Thyroid gland (tissue), 4 donors: ENCODE measurements around the gene VSX1.

Source experiments
- POLR2A ChIP-seq, 2 donors: fragments of 450-650 bp; IDR thresholded peaks; one replicate each; pipeline ENCODE4 v1.6.1; 2017; ENCODE audit warnings: antibody characterized with exemption in 2 of 2, mild to moderate bottlenecking in 2 of 2, moderate library complexity in 1 of 2
- TF ChIP-seq, protein P1 (sequence below), 6 experiments: fragments of 200-600 bp in 3 of 6; fragments of 450-650 bp in 3 of 6; sonication (generic) in 3 of 6; IDR thresholded peaks; one replicate each; pipeline ENCODE4 v1.5.1; 2016 to 2019; ENCODE audit warnings: antibody characterized with exemption in 6 of 6, mild to moderate bottlenecking in 2 of 6, inconsistent platforms in 1 of 6, moderate library complexity in 1 of 6

DNA sequence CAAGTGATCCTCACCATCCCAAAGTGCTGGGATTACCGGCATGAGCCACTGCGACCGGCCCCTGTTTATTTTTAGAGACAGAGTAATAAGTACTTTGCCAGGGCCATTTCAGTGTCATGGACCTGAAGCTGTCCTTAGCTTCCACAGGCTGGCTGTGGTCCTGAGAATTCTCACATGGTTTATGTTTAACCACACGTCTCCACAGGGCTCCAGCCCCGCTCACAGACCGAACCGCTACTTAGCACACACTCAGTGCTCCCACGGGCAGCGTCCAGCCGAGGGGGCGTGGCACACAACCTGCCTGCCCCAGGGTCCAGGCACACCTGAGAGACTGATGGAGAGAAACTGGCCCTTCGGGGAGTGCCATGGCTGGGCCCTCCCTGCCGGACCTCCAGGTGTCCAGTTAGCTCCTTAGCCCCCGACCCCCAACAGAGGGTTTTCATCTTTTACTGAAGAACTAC, 35.7 kb downstream of the VSX1 start:
- TF ChIP-seq, protein P1, sequence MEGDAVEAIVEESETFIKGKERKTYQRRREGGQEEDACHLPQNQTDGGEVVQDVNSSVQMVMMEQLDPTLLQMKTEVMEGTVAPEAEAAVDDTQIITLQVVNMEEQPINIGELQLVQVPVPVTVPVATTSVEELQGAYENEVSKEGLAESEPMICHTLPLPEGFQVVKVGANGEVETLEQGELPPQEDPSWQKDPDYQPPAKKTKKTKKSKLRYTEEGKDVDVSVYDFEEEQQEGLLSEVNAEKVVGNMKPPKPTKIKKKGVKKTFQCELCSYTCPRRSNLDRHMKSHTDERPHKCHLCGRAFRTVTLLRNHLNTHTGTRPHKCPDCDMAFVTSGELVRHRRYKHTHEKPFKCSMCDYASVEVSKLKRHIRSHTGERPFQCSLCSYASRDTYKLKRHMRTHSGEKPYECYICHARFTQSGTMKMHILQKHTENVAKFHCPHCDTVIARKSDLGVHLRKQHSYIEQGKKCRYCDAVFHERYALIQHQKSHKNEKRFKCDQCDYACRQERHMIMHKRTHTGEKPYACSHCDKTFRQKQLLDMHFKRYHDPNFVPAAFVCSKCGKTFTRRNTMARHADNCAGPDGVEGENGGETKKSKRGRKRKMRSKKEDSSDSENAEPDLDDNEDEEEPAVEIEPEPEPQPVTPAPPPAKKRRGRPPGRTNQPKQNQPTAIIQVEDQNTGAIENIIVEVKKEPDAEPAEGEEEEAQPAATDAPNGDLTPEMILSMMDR (IDR thresholded peaks at IDR 0.05), result no peak
- no peak for TF ChIP-seq POLR2A (IDR thresholded peaks at IDR 0.05)
